HT1080 (cell line): ENCODE measurements around the gene CERK. TPM values are rescaled to one million over a fixed set of nuclear protein-coding genes. Genes with fewer than 3 reads are reported as not detected.

ENCODE experiments used
- DNase-seq: peaks from one replicate; pipeline ENCODE4 v3.0.0-alpha.2; 2015; ENCODE audit warnings: low read depth
- total RNA-seq: library from RNA; depleted of rRNA; stranded (reverse); fragments of >200 nt; shearing (Covaris generic); gene quantifications from 2 replicates; pipeline ENCODE4 v1.2.3, GENCODE V29; 2014

CERK gene
- total RNA-seq, 1 experiment from 2014 or later, result 61.2 TPM

DNA sequence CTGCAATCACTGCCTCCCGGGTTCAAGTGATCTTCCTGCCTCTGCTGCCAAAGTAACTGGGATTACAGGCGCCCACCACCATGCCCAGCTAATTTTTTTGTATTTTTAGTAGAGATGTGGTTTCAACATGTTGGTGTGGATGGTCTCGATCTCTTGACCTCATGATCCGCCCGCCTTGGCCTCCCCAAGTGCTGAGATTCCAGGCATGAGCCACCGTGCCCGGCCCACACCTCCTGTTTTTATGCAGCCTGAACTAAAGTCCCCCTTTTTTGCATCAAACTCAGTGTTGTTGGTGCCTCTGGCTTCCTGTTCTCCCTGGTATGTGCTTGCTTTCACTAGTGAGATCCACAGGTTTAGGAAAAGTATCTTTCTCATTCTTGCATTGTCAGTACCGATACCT is 28.6 kb upstream of the CERK start:
- no peak for DNase-seq

DNA sequence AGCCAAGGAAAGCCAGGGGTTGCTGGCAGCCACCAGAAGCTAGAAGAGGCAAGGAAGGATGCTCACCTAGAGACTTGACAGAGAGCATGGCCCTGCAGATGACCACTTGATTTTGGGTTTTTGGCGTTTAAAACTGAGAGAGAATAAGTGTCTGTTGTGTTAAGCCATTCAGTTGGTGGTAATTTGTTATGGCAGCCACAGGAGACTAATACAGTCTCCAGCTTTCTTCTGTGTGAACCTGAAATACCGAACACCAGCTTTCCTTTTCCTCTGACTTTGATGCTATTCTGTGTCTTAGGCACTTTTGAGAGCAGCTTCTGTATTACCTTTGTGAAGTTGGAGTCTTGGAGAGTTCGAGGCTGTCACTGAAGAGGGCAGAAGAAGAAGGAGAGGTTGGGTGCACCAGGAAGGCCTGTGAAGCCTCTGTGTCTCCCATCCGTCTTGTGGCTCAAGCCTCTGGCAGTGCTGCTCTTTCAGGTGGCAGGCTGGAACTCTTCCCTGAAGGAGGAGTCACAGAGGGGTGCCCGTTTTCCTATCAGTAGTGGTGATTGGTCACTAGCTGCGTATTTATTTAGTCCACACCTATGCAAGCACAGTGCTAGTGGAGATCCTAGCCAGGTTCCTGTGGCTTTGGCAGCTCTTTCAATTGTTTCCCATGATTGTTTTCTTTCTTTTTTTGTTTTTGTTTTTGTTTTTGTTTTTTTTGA is 26.9 kb upstream of the CERK start:
- no peak for DNase-seq

GRCh38 chr22:46764140-46764680 is 26.2 kb upstream of the CERK start:
- DNase-seq, result no peak

GRCh38 chr22:46763051-46763705 is 25.1 kb upstream of the CERK start:
- DNase-seq, result peak; percentile 32

GRCh38 chr22:46762238-46763050 is 24.4 kb upstream of the CERK start, which contains the start of gene TBC1D22A:
TBC1D22A (plus strand) TSS chr22:46762650; CDS start chr22:46762787, 137 bp downstream.
- DNase-seq, result peak; percentile 90

- no peak for DNase-seq
Observed at GRCh38 chr22:46761539-46762237, 23.6 kb upstream of the CERK start.

DNA sequence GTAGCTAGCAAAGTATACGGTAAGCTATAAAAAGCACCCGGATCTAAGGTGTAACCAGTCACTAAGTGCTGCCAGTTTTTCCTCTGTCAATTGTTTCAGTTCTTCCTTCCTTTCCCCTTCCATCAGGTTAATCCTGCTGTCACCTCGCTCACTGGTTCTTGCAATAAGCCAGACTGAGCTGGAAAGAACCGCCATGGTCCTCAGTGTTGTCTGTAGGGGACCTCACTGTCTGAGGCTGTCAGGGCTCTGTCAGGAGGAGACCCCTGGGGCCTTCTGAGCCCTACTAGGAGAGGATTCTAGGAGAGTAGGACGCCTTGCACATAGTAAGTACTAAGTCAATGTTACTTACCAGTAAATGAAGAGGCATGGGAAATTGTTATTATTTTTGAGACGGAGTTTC is 23.0 kb upstream of the CERK start:
- no peak for DNase-seq

- peak; percentile 57 for DNase-seq
Observed at GRCh38 chr22:46758867-46759290, 20.8 kb upstream of the CERK start.

DNA sequence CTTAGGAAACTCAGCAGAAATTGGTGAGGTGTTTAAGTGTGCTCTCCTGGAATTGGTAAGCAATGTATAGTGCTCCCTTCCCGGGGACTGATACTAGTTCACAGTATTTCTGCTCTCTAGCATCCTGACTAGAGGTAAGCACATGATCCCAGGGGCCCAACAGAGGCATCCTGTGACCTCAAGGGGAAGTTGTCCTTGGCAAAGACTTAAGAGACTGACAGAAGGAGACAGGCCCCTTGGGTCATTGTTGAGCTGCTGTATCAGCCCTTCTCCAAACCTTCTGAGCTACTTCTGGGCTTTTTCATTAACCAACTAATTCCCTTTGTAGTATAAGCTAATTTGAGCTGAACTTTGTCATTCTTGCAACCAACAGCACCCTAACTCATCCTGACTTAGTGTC is 20.1 kb upstream of the CERK start:
- DNase-seq, result no peak

GRCh38 chr22:46757104-46757503 is 19.1 kb upstream of the CERK start:
- DNase-seq, result no peak

GRCh38 chr22:46756097-46756496 is 18.0 kb upstream of the CERK start:
- no peak for DNase-seq

- no peak for DNase-seq
Observed at GRCh38 chr22:46755525-46755924, 17.5 kb upstream of the CERK start.

DNA sequence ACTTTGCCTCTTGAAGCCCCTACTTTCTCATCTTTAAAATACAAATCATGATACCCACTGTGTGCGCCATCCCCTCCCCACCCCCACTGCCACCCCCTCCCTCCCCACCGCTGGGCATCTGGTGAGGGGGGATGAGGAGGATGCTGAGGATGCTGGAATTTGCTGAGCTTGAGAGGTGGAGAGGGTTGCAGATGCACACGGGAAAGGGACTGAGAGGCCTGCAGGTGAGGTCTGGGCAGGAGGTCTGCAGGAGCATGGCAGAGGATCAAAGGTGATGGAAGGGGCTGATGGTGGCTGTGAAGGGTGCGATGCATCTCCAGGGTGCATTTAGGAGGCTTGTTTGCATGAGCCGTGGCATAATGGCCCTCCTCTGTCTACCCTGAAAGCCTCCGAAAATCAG is 16.8 kb upstream of the CERK start:
- DNase-seq, result no peak

GRCh38 chr22:46754110-46754799 is 16.2 kb upstream of the CERK start:
- DNase-seq, result peak; percentile 99

- DNase-seq, result no peak
Observed at GRCh38 chr22:46753761-46754109, 15.7 kb upstream of the CERK start.

- no peak for DNase-seq
Observed at GRCh38 chr22:46753360-46753759, 15.3 kb upstream of the CERK start.

DNA sequence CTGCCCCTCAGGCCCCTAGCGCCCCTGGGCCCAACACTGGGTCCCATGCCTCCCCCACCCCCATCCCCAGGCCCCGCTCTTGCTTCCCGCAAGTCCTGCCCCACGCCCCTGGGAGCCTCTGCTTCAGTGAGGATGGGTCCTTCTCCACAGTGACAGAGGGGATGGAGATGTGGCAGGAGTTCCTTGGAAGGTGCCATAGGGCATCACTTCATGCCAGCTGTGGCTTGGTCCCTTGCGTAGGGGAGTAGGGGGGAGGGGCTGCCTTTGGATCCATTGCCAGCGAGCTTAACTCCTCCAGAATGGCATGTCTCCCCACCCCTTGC is 14.9 kb upstream of the CERK start:
- DNase-seq, result no peak

DNA sequence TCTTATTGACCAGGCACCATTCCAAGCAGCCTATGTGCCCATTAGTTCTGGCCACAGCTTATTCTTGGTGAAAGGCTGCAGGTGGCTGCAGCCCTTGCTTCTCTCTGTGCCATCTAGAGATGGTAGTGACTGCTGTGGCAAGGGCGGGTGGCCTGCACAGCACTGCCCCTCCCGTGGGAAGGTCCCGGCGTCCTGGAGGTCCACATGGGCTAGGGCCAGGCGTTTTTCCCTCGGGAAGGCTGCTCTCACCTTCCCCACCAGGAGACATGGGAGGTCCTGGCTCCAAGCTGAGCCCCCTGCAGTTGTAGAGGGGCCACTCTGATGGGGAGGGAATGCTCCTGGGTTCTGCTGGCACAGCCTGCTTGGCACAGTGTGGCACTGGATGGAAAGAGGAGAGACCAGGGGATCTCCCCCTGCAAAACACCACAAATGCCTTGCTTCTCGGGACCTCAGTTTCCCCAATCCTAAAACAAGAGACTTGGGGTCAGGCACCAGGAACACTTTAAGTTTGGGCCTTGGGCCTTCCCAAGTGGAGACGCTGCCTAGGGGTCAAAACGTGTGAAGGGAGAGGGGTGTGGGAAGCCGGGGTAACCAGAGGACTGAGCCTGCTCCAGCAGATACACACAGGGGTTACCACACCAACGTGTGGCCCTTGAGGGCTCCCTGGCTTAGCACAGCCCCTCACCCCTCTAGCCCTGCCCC is 14.4 kb upstream of the CERK start:
- DNase-seq, result no peak

DNA sequence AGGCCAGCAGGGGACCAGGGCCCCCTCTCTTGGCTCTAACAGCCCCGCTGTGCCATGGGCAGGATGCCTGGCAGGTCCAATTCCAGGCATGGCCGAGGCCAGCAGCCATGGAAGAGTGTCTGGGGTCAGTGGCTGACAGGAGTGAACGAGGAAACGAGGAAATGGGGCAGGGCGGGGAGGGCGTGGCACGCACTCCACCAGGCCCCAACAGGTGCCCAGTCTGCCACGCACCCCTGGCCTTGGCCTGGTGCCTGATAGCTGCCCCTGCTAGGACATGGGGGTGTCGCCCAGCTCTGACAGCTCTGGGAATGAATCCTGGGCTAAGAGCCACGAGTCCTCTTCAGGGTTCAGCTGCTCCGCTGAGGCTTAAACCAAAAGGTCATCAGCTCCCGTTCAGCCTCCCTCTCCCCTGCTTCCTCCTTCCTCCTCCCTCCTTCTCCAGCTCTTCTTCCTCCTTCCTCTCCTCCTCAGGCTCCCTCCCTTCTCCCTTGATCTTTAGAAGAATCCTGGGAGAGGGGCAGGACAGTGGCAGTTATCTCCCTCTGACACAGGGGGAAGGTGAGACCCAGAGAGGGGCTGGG is 12.9 kb upstream of the CERK start:
- DNase-seq, result no peak

- no peak for DNase-seq
Observed at GRCh38 chr22:46750530-46750800, 12.4 kb upstream of the CERK start.
